GM12872 (cell line): ENCODE measurements around the gene CYP2A13.

ENCODE experiments used
- CTCF ChIP-seq: IDR thresholded peaks from 3 replicates; pipeline ENCODE4 v1.5.1; 2011; ENCODE audit warnings: low read depth, mild to moderate bottlenecking, low read length, moderate library complexity; ENCODE audit not compliant: insufficient read depth

The CYP2A13 gene

GRCh38 chr19:41111750-41112295 lies 23.6 kb downstream of the CYP2A13 start:
- no peak for TF ChIP-seq CTCF

GRCh38 chr19:41112728-41113290 lies 24.6 kb downstream of the CYP2A13 start:
- TF ChIP-seq CTCF, result no peak

GRCh38 chr19:41114132-41114531 lies 25.9 kb downstream of the CYP2A13 start, which contains the start of gene CYP2F1:
Gene CYP2F1 (plus strand): TSS chr19:41114432. CDS start chr19:41116189, 1,757 bp downstream.
- TF ChIP-seq CTCF, result no peak

GRCh38 chr19:41116261-41116660 lies 28.0 kb downstream of the CYP2A13 start:
- no peak for TF ChIP-seq CTCF

GRCh38 chr19:41123716-41124294 lies 35.6 kb downstream of the CYP2A13 start:
- no peak for TF ChIP-seq CTCF

GRCh38 chr19:41126765-41127203 lies 38.5 kb downstream of the CYP2A13 start:
- TF ChIP-seq CTCF, result peak; percentile 58; the same call in 2 of the 3 replicates

GRCh38 chr19:41127801-41128300 lies 39.6 kb downstream of the CYP2A13 start:
- TF ChIP-seq CTCF, result peak; percentile 33; the same call in 2 of the 3 replicates
